GM12878 (cell line): Measurements from ENCODE around the gene DISP2. TPM values are rescaled to one million over a fixed set of nuclear protein-coding genes. Genes with fewer than 3 reads are reported as not detected.

ENCODE experiments used
- CBX5 ChIP-seq: sonication (generic); IDR thresholded peaks from 2 replicates; pipeline ENCODE4 v1.6.1; 2016; ENCODE audit warnings: low read depth, moderate library complexity, mild to moderate bottlenecking, inconsistent platforms
- GATAD2B ChIP-seq: fragments of 450-650 bp; conservative IDR thresholded peaks from 2 replicates; pipeline ENCODE4 v1.6.1; 2017; ENCODE audit warnings: low read depth, mild to moderate bottlenecking, moderate library complexity
- MYB ChIP-seq: fragments of 150-350 bp; IDR thresholded peaks from 2 replicates; pipeline ENCODE4 v1.6.1; 2014; ENCODE audit warnings: mild to moderate bottlenecking, low read depth, low read length, borderline replicate concordance
- NFIC ChIP-seq: IDR thresholded peaks from 2 replicates; pipeline ENCODE4 v1.6.1; 2012; ENCODE audit warnings: low read depth, mild to moderate bottlenecking, inconsistent platforms, low read length, moderate library complexity
- POLR2AphosphoS2 ChIP-seq: IDR thresholded peaks from 2 replicates; pipeline ENCODE4 v1.6.1; 2011; ENCODE audit warnings: low read depth, mild to moderate bottlenecking, low read length, improper control_type of control experiment, moderate library complexity
- RAD51 ChIP-seq: fragments of 450-650 bp; IDR thresholded peaks from 2 replicates; pipeline ENCODE4 v1.6.1; 2016; ENCODE audit warnings: moderate library complexity, mild to moderate bottlenecking, inconsistent platforms
- SMARCA5 ChIP-seq: fragments of 450-650 bp; IDR thresholded peaks from 2 replicates; pipeline ENCODE4 v1.6.1; 2017; ENCODE audit warnings: mild to moderate bottlenecking
- SPI1 ChIP-seq: IDR thresholded peaks from 2 replicates; pipeline ENCODE4 v1.6.1; 2011; ENCODE audit warnings: low read depth, mild to moderate bottlenecking, low read length, moderate library complexity, borderline replicate concordance; ENCODE audit not compliant: insufficient read depth
- SREBF2 ChIP-seq: IDR thresholded peaks from 2 replicates; pipeline ENCODE4 v1.6.1; 2012; ENCODE audit warnings: mild to moderate bottlenecking, low read length
- TBL1XR1 ChIP-seq: IDR thresholded peaks from 2 replicates; pipeline ENCODE4 v1.6.1; 2012; ENCODE audit warnings: low read depth, low read length, improper control_type of control experiment
- TCF12 ChIP-seq: IDR thresholded peaks from 2 replicates; pipeline ENCODE4 v1.6.1; 2011; ENCODE audit warnings: low read depth, mild to moderate bottlenecking, low read length
- TCF3 ChIP-seq: IDR thresholded peaks from 2 replicates; pipeline ENCODE4 v1.6.1; 2012; ENCODE audit warnings: low read depth, mild to moderate bottlenecking, low read length, borderline replicate concordance; ENCODE audit not compliant: insufficient read depth
- YY1 ChIP-seq: IDR thresholded peaks from 2 replicates; pipeline ENCODE4 v1.6.1; 2011; ENCODE audit warnings: low read depth, mild to moderate bottlenecking, low read length
- polyA plus RNA-seq, 11 experiments: library from polyadenylated mRNA; depleted of rRNA in 4 of 11; unstranded in 6 of 11; stranded (reverse) in 5 of 11; fragments of >200 nt; fragmentation: Nextera tagmentation in 4 of 11; fragmentation: Illumina TruSeq in 1 of 11; extraction: Ambion mirVana in 4 of 11; extraction: Trizol in 1 of 11; gene quantifications; 1 replicate in 1 of 11; 2 replicates in 10 of 11; pipeline versions ENCODE4 v1.2.1 to v1.2.3, GENCODE V29; 2011 to 2016; ENCODE audit warnings: inconsistent platforms in 2 of 11, missing spikeins in 2 of 11, low read depth in 1 of 11
- total RNA-seq, 4 experiments: library from RNA; depleted of rRNA in 3 of 4; stranded (reverse); fragments of >200 nt in 3 of 4; fragmentation: Illumina TruSeq in 1 of 4; extraction: Trizol in 1 of 4; gene quantifications; 2 replicates each; pipeline versions ENCODE4 v1.2.1 to v1.2.3, GENCODE V29; 2013 to 2021
- TF ChIP-seq, protein P1 (sequence below): fragments of 450-650 bp; IDR thresholded peaks from 2 replicates; pipeline ENCODE4 v1.6.1; 2014; ENCODE audit warnings: mild to moderate bottlenecking
- TF ChIP-seq, protein P2 (sequence below): fragments of 150-350 bp; IDR thresholded peaks from 2 replicates; pipeline ENCODE4 v1.6.1; 2016; ENCODE audit warnings: low read depth, low read length
- TF ChIP-seq, protein P3 (sequence below): fragments of 450-650 bp; IDR thresholded peaks from 2 replicates; pipeline ENCODE4 v1.6.1; 2016; ENCODE audit warnings: mild to moderate bottlenecking

Gene DISP2
- total and polyA plus RNA-seq, 10 of the 15 experiments (the other 5 are each of a cell fraction or from before 2014, with no cell fraction given): under 0.01 to 0.20 (median 0.12) TPM; not detected in 7

DNA sequence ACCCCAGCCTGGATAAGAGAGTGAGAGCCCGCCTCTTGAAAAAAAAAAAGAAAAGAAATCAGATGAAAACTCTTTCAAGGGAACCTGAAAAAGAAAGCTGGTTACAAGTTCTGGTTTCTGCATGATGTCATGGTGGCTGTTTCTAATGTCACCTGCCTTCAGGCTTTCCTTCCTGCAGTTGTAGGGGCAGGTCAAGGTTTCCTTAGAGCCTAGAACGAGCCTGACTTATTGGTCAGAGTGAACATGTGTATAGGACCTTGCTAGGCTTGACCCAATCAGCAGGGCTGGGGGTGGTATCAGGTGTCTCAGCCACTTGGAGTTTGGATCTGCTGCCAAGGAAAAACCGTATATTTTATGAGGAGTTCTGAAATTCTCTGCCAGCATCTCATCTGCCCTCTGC, 51.3 kb downstream of the DISP2 start (continued):
- TF ChIP-seq TCF12 (no peak), CBX5 (no peak), SREBF2 (no peak), YY1 (no peak), SPI1 (no peak), TCF3 (no peak), RAD51 (0 out of 2 replicates have a peak, but pooled peaks have one; percentile 20), MYB (no peak), GATAD2B (no peak), NFIC (no peak; the same call in 1 of the 2 replicates), POLR2AphosphoS2 (no peak), TBL1XR1 (no peak), SMARCA5 (no peak)
- TF ChIP-seq, protein P1, sequence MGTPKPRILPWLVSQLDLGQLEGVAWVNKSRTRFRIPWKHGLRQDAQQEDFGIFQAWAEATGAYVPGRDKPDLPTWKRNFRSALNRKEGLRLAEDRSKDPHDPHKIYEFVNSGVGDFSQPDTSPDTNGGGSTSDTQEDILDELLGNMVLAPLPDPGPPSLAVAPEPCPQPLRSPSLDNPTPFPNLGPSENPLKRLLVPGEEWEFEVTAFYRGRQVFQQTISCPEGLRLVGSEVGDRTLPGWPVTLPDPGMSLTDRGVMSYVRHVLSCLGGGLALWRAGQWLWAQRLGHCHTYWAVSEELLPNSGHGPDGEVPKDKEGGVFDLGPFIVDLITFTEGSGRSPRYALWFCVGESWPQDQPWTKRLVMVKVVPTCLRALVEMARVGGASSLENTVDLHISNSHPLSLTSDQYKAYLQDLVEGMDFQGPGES: no peak
- TF ChIP-seq, protein P2, sequence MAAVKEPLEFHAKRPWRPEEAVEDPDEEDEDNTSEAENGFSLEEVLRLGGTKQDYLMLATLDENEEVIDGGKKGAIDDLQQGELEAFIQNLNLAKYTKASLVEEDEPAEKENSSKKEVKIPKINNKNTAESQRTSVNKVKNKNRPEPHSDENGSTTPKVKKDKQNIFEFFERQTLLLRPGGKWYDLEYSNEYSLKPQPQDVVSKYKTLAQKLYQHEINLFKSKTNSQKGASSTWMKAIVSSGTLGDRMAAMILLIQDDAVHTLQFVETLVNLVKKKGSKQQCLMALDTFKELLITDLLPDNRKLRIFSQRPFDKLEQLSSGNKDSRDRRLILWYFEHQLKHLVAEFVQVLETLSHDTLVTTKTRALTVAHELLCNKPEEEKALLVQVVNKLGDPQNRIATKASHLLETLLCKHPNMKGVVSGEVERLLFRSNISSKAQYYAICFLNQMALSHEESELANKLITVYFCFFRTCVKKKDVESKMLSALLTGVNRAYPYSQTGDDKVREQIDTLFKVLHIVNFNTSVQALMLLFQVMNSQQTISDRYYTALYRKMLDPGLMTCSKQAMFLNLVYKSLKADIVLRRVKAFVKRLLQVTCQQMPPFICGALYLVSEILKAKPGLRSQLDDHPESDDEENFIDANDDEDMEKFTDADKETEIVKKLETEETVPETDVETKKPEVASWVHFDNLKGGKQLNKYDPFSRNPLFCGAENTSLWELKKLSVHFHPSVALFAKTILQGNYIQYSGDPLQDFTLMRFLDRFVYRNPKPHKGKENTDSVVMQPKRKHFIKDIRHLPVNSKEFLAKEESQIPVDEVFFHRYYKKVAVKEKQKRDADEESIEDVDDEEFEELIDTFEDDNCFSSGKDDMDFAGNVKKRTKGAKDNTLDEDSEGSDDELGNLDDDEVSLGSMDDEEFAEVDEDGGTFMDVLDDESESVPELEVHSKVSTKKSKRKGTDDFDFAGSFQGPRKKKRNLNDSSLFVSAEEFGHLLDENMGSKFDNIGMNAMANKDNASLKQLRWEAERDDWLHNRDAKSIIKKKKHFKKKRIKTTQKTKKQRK: no peak
- TF ChIP-seq, protein P3, sequence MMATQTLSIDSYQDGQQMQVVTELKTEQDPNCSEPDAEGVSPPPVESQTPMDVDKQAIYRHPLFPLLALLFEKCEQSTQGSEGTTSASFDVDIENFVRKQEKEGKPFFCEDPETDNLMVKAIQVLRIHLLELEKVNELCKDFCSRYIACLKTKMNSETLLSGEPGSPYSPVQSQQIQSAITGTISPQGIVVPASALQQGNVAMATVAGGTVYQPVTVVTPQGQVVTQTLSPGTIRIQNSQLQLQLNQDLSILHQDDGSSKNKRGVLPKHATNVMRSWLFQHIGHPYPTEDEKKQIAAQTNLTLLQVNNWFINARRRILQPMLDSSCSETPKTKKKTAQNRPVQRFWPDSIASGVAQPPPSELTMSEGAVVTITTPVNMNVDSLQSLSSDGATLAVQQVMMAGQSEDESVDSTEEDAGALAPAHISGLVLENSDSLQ: no peak
